Stomach (tissue), 9 donors: ENCODE data around the gene TREML1. TPM values are rescaled to one million over a fixed set of nuclear protein-coding genes. Genes with fewer than 3 reads are reported as not detected.

Experiments used
- DNase-seq, 2 donors: peaks; one replicate each; pipeline versions ENCODE4 v3.0.0 to v3.0.0-alpha.2; 2013 to 2019
- H3K27ac ChIP-seq, 5 donors: fragments of 200-600 bp in 4 of 5; sonication (generic) in 4 of 5; one replicate each; pipeline ENCODE4 v1.5.1; 2013 to 2019; ENCODE audit warnings: mild to moderate bottlenecking in 1 of 5, moderate library complexity in 1 of 5
- H3K27me3 ChIP-seq, 3 donors: fragments of 200-600 bp; sonication (generic); one replicate each; pipeline ENCODE4 v1.5.1; 2017 to 2019; ENCODE audit warnings: mixed run types in 1 of 3
- H3K36me3 ChIP-seq, 4 donors: fragments of 200-600 bp; sonication (generic); 1 replicate in 3 of 4; 2 replicates in 1 of 4; pipeline ENCODE4 v1.5.1; 2016 to 2019
- H3K4me1 ChIP-seq, 4 donors: fragments of 200-600 bp; sonication (generic); one replicate each; pipeline ENCODE4 v1.5.1; 2016 to 2019
- H3K4me3 ChIP-seq, 4 donors: fragments of 200-600 bp; sonication (generic) in 3 of 4; one replicate each; pipeline ENCODE4 v1.5.1; 2016 to 2019; ENCODE audit warnings: mild to moderate bottlenecking in 1 of 4
- H3K9me3 ChIP-seq, 4 donors: fragments of 200-600 bp; sonication (generic); one replicate each; pipeline ENCODE4 v1.5.1; 2016 to 2019
- EP300 ChIP-seq: sonication (generic); formaldehyde crosslinking; IDR thresholded peaks from one replicate; pipeline ENCODE4 v1.6.1; 2017; ENCODE audit warnings: antibody characterized with exemption
- POLR2A ChIP-seq, 4 donors: fragments of 450-650 bp; IDR thresholded peaks; one replicate each; pipeline ENCODE4 v1.6.1; 2016; ENCODE audit warnings: antibody characterized with exemption in 4 of 4, control low read depth in 2 of 4, mild to moderate bottlenecking in 1 of 4, moderate library complexity in 1 of 4
- POLR2AphosphoS5 ChIP-seq, 3 donors: sonication (generic); formaldehyde crosslinking; IDR thresholded peaks; one replicate each; pipeline ENCODE4 v1.6.1; 2016; ENCODE audit warnings: antibody characterized with exemption in 3 of 3
- WGBS, 5 donors: extraction: QIAGEN DNeasy Blood & Tissue Kit in 3 of 5; methylation state at CpG; one replicate each; pipeline versions ENCODE4 v1.1.5 to v1.1.7; 2013 to 2018; 5-methylcytosine and 5-hydroxymethylcytosine counted together
- intact Hi-C: fragments of 100-400 bp; cut with DNase I; formaldehyde crosslinking; loops from one replicate; pipeline ENCODE4 v1.15.1; 2023; ENCODE audit warnings: low total_unique reads
- polyA plus RNA-seq, 3 donors: library from polyadenylated mRNA; stranded (reverse); fragments of 200-250 nt; gene quantifications; one replicate each; pipeline ENCODE4 v1.2.3, GENCODE V29; 2013
- total RNA-seq, 5 donors: library from RNA; depleted of rRNA; stranded (reverse); fragments of >200 nt; gene quantifications; one replicate each; pipeline versions ENCODE4 v1.1.0 to v1.2.3, GENCODE V29; 2014 to 2016
- TF ChIP-seq, protein P1 (sequence below), 7 experiments: fragments of 450-650 bp in 4 of 7; fragments of 200-600 bp in 3 of 7; sonication (generic) in 3 of 7; IDR thresholded peaks; one replicate each; pipeline ENCODE4 v1.5.1; 2016 to 2019; ENCODE audit warnings: antibody characterized with exemption in 7 of 7, control low read depth in 2 of 7, mild to moderate bottlenecking in 1 of 7
- donor health status: healthy with polysubstance abuse.
- donor health status: Bipolar disorder and iron deficiency.
- donor health status: healthy.

The TREML1 gene
- total and polyA plus RNA-seq, 8 donors: not detected

DNA sequence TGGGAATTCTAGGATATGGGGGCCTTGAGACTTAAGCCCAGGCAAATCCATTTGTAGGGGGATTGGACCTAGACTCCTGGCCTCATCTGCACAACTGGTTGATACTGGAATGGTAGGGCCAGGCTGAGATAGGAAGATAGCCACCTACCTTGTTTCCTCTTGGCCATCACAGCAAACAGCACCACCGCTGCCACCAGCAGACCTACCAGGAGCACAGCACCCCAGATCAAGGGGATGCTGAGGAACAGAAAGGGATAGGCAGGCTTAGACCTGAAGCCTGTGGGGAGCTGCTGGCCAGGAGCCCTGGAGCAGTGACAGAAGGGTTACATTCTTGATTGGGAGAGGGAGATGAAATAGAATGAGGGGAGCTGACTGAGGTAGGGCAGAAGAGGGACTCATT is 3.5 kb downstream of the TREML1 start:
- Histone ChIP-seq H3K27me3 (no peaks in the 10 kb centered on the region), H3K36me3 (peaks cover 0 to 14% (median 4%) of the 10 kb centered on the region in 4 donors), H3K4me1 (no peaks in the 10 kb centered on the region), H3K27ac (no peak overlapping the region), H3K4me3 (no peak overlapping the region), H3K9me3 (no peaks in the 10 kb centered on the region)
- intact Hi-C loops: no loop called here
- 90 to 100% (median 97%) methylated on average over 1 of the region's 1 CpG for WGBS, 5 donors
- DNase-seq: no peak
- TF ChIP-seq, protein P1, sequence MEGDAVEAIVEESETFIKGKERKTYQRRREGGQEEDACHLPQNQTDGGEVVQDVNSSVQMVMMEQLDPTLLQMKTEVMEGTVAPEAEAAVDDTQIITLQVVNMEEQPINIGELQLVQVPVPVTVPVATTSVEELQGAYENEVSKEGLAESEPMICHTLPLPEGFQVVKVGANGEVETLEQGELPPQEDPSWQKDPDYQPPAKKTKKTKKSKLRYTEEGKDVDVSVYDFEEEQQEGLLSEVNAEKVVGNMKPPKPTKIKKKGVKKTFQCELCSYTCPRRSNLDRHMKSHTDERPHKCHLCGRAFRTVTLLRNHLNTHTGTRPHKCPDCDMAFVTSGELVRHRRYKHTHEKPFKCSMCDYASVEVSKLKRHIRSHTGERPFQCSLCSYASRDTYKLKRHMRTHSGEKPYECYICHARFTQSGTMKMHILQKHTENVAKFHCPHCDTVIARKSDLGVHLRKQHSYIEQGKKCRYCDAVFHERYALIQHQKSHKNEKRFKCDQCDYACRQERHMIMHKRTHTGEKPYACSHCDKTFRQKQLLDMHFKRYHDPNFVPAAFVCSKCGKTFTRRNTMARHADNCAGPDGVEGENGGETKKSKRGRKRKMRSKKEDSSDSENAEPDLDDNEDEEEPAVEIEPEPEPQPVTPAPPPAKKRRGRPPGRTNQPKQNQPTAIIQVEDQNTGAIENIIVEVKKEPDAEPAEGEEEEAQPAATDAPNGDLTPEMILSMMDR (IDR thresholded peaks at IDR 0.05): no peak
- TF ChIP-seq EP300: no peak
- TF ChIP-seq POLR2AphosphoS5 (IDR thresholded peaks at IDR 0.05): no peak
- no peak for TF ChIP-seq POLR2A (IDR thresholded peaks at IDR 0.05)

DNA sequence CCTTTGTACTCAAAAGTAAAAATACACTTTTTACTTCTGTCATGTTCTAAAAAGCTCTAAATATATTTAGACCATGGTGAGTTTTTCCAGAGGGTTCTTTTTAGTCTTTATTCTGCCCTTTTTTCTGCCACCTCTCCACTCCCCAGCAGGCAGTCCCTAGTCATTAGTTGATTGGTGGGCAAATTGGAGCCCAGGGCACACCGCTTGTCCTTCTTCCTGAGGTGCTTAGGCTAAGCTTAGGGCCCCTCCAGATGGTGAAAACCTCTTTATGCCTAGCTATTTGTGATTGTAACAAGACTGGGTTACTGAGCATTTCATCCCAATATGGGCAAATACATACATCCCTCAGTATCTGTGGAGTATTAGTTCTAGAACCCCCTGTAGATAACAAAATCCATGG is 6.2 kb downstream of the TREML1 start:
- H3K9me3 ChIP-seq: no peaks in the 10 kb centered on the region
- WGBS, 5 donors: 92 to 100% (median 98%) methylated on average over 1 of the region's 1 CpG
- H3K4me1 ChIP-seq: no peaks in the 10 kb centered on the region
- TF ChIP-seq EP300 (no peak), POLR2AphosphoS5 (IDR thresholded peaks at IDR 0.05) (no peak), POLR2A (IDR thresholded peaks at IDR 0.05) (no peak)
- TF ChIP-seq, protein P1 (IDR thresholded peaks at IDR 0.05): no peak
- DNase-seq: no peak
- no peak overlapping the region for H3K4me3 ChIP-seq
- no peaks in the 10 kb centered on the region for H3K27me3 ChIP-seq
- H3K27ac ChIP-seq: no peak overlapping the region
- peaks cover 0 to 14% (median 4%) of the 10 kb centered on the region in 4 donors for H3K36me3 ChIP-seq
- intact Hi-C loops: no loop called here

DNA sequence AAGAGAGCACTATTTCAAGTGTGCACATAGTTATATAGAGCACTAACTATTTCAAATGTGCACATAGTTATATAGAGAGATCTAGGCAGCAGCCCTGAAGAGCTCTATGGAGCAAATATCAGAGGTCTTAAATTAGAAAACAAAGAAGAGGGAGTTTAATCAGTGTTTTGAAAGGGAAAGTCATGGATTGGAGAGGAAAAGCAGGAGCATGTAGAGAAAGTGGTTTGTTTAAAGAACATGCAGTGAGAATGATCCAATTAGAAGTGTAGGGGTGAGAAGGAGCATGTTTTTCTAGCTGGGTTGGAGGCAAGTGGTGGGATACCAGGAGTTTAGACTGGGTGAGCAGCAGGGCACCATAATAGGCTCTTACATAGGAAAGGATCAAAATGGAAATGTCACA is 17.2 kb downstream of the TREML1 start:
- Histone ChIP-seq H3K4me3 (no peak overlapping the region), H3K27ac (no peak overlapping the region), H3K36me3 (peaks cover 0 to 62% (median 47%) of the 10 kb centered on the region in 4 donors), H3K4me1 (no peaks in the 10 kb centered on the region), H3K9me3 (no peaks in the 10 kb centered on the region), H3K27me3 (no peaks in the 10 kb centered on the region)
- TF ChIP-seq POLR2AphosphoS5 (IDR thresholded peaks at IDR 0.05) (no peak), POLR2A (IDR thresholded peaks at IDR 0.05) (no peak), EP300 (no peak)
- TF ChIP-seq, protein P1 (IDR thresholded peaks at IDR 0.05): no peak
- DNase-seq: no peak
- intact Hi-C loops: no loop called here

- Histone ChIP-seq H3K36me3 (peaks cover 0 to 51% (median 34%) of the 10 kb centered on the region in 4 donors), H3K9me3 (no peaks in the 10 kb centered on the region), H3K4me1 (no peaks in the 10 kb centered on the region), H3K4me3 (no peak overlapping the region), H3K27ac (no peak overlapping the region), H3K27me3 (no peaks in the 10 kb centered on the region)
- 87 to 92% (median 92%) methylated on average over 3 of the region's 3 CpGs for WGBS, 5 donors
- no peak for DNase-seq
- TF ChIP-seq, protein P1 (IDR thresholded peaks at IDR 0.05): no peak
- TF ChIP-seq POLR2AphosphoS5 (IDR thresholded peaks at IDR 0.05) (no peak), POLR2A (IDR thresholded peaks at IDR 0.05) (no peak), EP300 (no peak)
- intact Hi-C loops: no loop called here
These were observed 18.9 kb downstream of the TREML1 start for GRCh38 chr6:41135062-41135832.
